Sigmoid colon (tissue), 7 donors: ENCODE measurements around the gene ENTPD2. TPM values are rescaled to one million over a fixed set of nuclear protein-coding genes. Genes with fewer than 3 reads are reported as not detected.

Experiments
- DNase-seq: peaks from one replicate; pipeline ENCODE4 v3.0.0-alpha.2; 2019
- H3K27ac ChIP-seq, 4 donors: fragments of 200-600 bp; sonication (generic); one replicate each; pipeline ENCODE4 v1.5.1; 2016 to 2019; ENCODE audit warnings: mild to moderate bottlenecking in 1 of 4
- H3K27me3 ChIP-seq, 3 donors: fragments of 200-600 bp; sonication (generic); one replicate each; pipeline ENCODE4 v1.5.1; 2019; ENCODE audit warnings: mild to moderate bottlenecking in 1 of 3
- H3K36me3 ChIP-seq, 4 donors: fragments of 200-600 bp; sonication (generic); one replicate each; pipeline ENCODE4 v1.5.1; 2016 to 2019
- H3K4me1 ChIP-seq, 4 donors: fragments of 200-600 bp; sonication (generic); one replicate each; pipeline ENCODE4 v1.5.1; 2017 to 2019
- H3K4me3 ChIP-seq, 4 donors: fragments of 200-600 bp; sonication (generic); one replicate each; pipeline ENCODE4 v1.5.1; 2017 to 2019; ENCODE audit warnings: mild to moderate bottlenecking in 2 of 4, moderate library complexity in 1 of 4
- H3K9me3 ChIP-seq, 4 donors: fragments of 200-600 bp in 3 of 4; sonication (generic) in 3 of 4; one replicate each; pipeline versions ENCODE4 v1.5.1 to v1.6.1; 2013 to 2019
- CTCF ChIP-seq, 4 experiments: fragments of 450-650 bp in 3 of 4; fragments of 200-600 bp in 1 of 4; IDR thresholded peaks; one replicate each; pipeline ENCODE4 v1.5.1; 2016 to 2019; ENCODE audit warnings: antibody characterized with exemption in 4 of 4, mild to moderate bottlenecking in 3 of 4, moderate library complexity in 2 of 4
- EP300 ChIP-seq, 4 donors: sonication (generic); formaldehyde crosslinking; IDR thresholded peaks; one replicate each; pipeline ENCODE4 v1.6.1; 2017; ENCODE audit warnings: antibody characterized with exemption in 4 of 4
- POLR2A ChIP-seq, 2 donors: fragments of 450-650 bp; IDR thresholded peaks; one replicate each; pipeline ENCODE4 v1.6.1; 2016; ENCODE audit warnings: antibody characterized with exemption in 2 of 2, mild to moderate bottlenecking in 2 of 2, moderate library complexity in 2 of 2
- POLR2AphosphoS5 ChIP-seq, 4 donors: sonication (generic); formaldehyde crosslinking; IDR thresholded peaks; one replicate each; pipeline ENCODE4 v1.6.1; 2017; ENCODE audit warnings: antibody characterized with exemption in 4 of 4
- WGBS, 2 donors: extraction: QIAGEN DNeasy Blood & Tissue Kit; methylation state at CpG; one replicate each; pipeline ENCODE4 v1.1.7; 2013; 5-methylcytosine and 5-hydroxymethylcytosine counted together
- intact Hi-C: fragments of 100-400 bp; cut with DNase I; formaldehyde crosslinking; loops from one replicate; pipeline ENCODE4 v1.15.1; 2023
- polyA plus RNA-seq, 3 donors: library from polyadenylated mRNA; stranded (reverse); fragments of 200-250 nt; gene quantifications; one replicate each; pipeline ENCODE4 v1.2.3, GENCODE V29; 2013
- total RNA-seq, 4 donors: library from RNA; depleted of rRNA; stranded (reverse); fragments of >200 nt; gene quantifications; one replicate each; pipeline ENCODE4 v1.1.0, GENCODE V29; 2016
- donor health status: healthy with polysubstance abuse.
- donor health status: Bipolar disorder and iron deficiency.
- donor health status: healthy.

Gene ENTPD2
- total and polyA plus RNA-seq, 7 donors: 0.92 to 6.4 (median 2.2) TPM; not detected in 1

- peaks cover 0 to 45% (median 40%) of the 10 kb centered on the region in 4 donors for H3K4me1 ChIP-seq
- no peak for TF ChIP-seq POLR2A (IDR thresholded peaks at IDR 0.05)
- TF ChIP-seq EP300 (IDR thresholded peaks at IDR 0.05): no peak
- no peak for TF ChIP-seq POLR2AphosphoS5 (IDR thresholded peaks at IDR 0.05)
- no peaks in the 10 kb centered on the region for H3K9me3 ChIP-seq
- H3K36me3 ChIP-seq: no peaks in the 10 kb centered on the region
- intact Hi-C loops: no loop called here
- no peak overlapping the region for H3K27ac ChIP-seq
- no peak overlapping the region for H3K4me3 ChIP-seq
- DNase-seq: no peak
- H3K27me3 ChIP-seq: peaks cover 16 to 17% (median 17%) of the 10 kb centered on the region in 3 donors
- 17 to 59% methylated on average over 16 of the region's 16 CpGs for WGBS, 2 donors
Measured at GRCh38 chr9:137057545-137057944, 3.7 kb upstream of the ENTPD2 start.

GRCh38 chr9:137056739-137057415 lies 3.0 kb upstream of the ENTPD2 start:
- Histone ChIP-seq H3K9me3 (no peaks in the 10 kb centered on the region), H3K36me3 (no peaks in the 10 kb centered on the region), H3K4me3 (no peak overlapping the region), H3K27ac (no peak overlapping the region), H3K27me3 (peaks cover 18 to 24% (median 23%) of the 10 kb centered on the region in 3 donors), H3K4me1 (peaks cover 0 to 45% (median 40%) of the 10 kb centered on the region in 4 donors)
- no peak for DNase-seq
- intact Hi-C loops: no loop called here
- 26 to 70% methylated on average over 17 of the region's 17 CpGs for WGBS, 2 donors
- TF ChIP-seq CTCF (IDR thresholded peaks at IDR 0.05) (no peak), POLR2A (IDR thresholded peaks at IDR 0.05) (no peak), EP300 (IDR thresholded peaks at IDR 0.05) (no peak), POLR2AphosphoS5 (IDR thresholded peaks at IDR 0.05) (no peak)

- peaks cover 0 to 45% (median 40%) of the 10 kb centered on the region in 4 donors for H3K4me1 ChIP-seq
- H3K4me3 ChIP-seq: no peak overlapping the region
- 12 to 48% methylated on average over 28 of the region's 28 CpGs for whole genome bisulfite sequencing, 2 donors
- no peak for TF ChIP-seq CTCF (IDR thresholded peaks at IDR 0.05)
- peak in 2 of 4 donors; percentile 23 to 39 for TF ChIP-seq POLR2AphosphoS5 (IDR thresholded peaks at IDR 0.05)
- no peaks in the 10 kb centered on the region for H3K9me3 ChIP-seq
- peaks cover 18 to 36% (median 33%) of the 10 kb centered on the region in 3 donors for H3K27me3 ChIP-seq
- intact Hi-C loops: no loop called here
- no peaks in the 10 kb centered on the region for H3K36me3 ChIP-seq
- DNase-seq: peak; percentile 97
- H3K27ac ChIP-seq: peak overlapping the region; percentile 62 to 69 (median 65)
Measured at GRCh38 chr9:137055385-137056364, 1.8 kb upstream of the ENTPD2 start.

- peaks cover 0 to 45% (median 40%) of the 10 kb centered on the region in 4 donors for H3K4me1 ChIP-seq
- H3K36me3 ChIP-seq: no peaks in the 10 kb centered on the region
- peaks cover 18 to 43% (median 40%) of the 10 kb centered on the region in 3 donors for H3K27me3 ChIP-seq
- H3K4me3 ChIP-seq: no peak overlapping the region
- peak overlapping the region; percentile 62 to 69 (median 65) for H3K27ac ChIP-seq
- DNase-seq: no peak
- intact Hi-C loops: no loop called here
- TF ChIP-seq POLR2AphosphoS5 (IDR thresholded peaks at IDR 0.05) (no peak), POLR2A (IDR thresholded peaks at IDR 0.05) (no peak), CTCF (IDR thresholded peaks at IDR 0.05) (no peak), EP300 (IDR thresholded peaks at IDR 0.05) (no peak)
- H3K9me3 ChIP-seq: no peaks in the 10 kb centered on the region
- 22 to 68% methylated on average over 17 of the region's 17 CpGs for WGBS, 2 donors
Measured at GRCh38 chr9:137054932-137055384, 1.1 kb upstream of the ENTPD2 start.
